H1 (cell line): ENCODE results near the gene LY9. TPM values are rescaled to one million over a fixed set of nuclear protein-coding genes. Genes with fewer than 3 reads are reported as not detected.

Source experiments
- CTCF ChIA-PET: fragments of 300-600 bp; sonication (Branson Sonifier 250); formaldehyde crosslinking; loops from one replicate; lab custom pipeline; 2021; ENCODE audit not compliant: partially characterized antibody; lab: Charles Lee
- POLR2A ChIA-PET: fragments of 300-600 bp; sonication (Branson Sonifier 250); formaldehyde crosslinking; loops from one replicate; lab custom pipeline; 2021; ENCODE audit warnings: inconsistent platforms; ENCODE audit not compliant: partially characterized antibody; lab: Charles Lee
- DNase-seq, 2 experiments: peaks; one replicate each; pipeline versions ENCODE4 v3.0.0 to v3.0.0-alpha.2; 2010 to 2022; ENCODE audit warnings: low spot score in 2 of 2, low read depth in 1 of 2, mixed read lengths in 1 of 2
- FAIRE-seq: peaks from 2 replicates; lab custom pipeline; 2011; peaks lifted over from hg19 to GRCh38; lab: Jason Lieb, UNC
- H2AFZ ChIP-seq: 2 replicates; pipeline ENCODE4 v1.8.1; 2012; ENCODE audit warnings: low read length, inconsistent platforms
- H2AK5ac ChIP-seq: 2 replicates; pipeline ENCODE4 v1.6.1; 2013; ENCODE audit warnings: low read depth, low read length
- H2BK120ac ChIP-seq: replicated peaks from 2 replicates; pipeline ENCODE3; 2013; ENCODE audit warnings: low read depth, low read length, inconsistent platforms
- H2BK12ac ChIP-seq: 2 replicates; pipeline ENCODE4 v1.6.1; 2013; ENCODE audit warnings: low read depth, low read length
- H2BK15ac ChIP-seq: 2 replicates; pipeline ENCODE4 v1.6.1; 2013; ENCODE audit warnings: low read length
- H2BK20ac ChIP-seq: 2 replicates; pipeline ENCODE4 v1.6.1; 2013; ENCODE audit warnings: low read length
- H2BK5ac ChIP-seq: 2 replicates; pipeline ENCODE4 v1.6.1; 2013; ENCODE audit warnings: low read depth, low read length
- H3K14ac ChIP-seq: 2 replicates; pipeline ENCODE4 v1.6.1; 2013; ENCODE audit warnings: inconsistent platforms; ENCODE audit not compliant: insufficient read length
- H3K18ac ChIP-seq: 2 replicates; pipeline ENCODE4 v1.6.1; 2013; ENCODE audit warnings: low read length; ENCODE audit errors: extremely low read depth
- H3K23ac ChIP-seq: 2 replicates; pipeline ENCODE4 v1.6.1; 2013; ENCODE audit warnings: inconsistent platforms; ENCODE audit not compliant: insufficient read length
- H3K23me2 ChIP-seq: 2 replicates; pipeline ENCODE4 v1.6.1; 2013; ENCODE audit warnings: low read depth, low read length
- H3K27ac ChIP-seq: 2 replicates; pipeline ENCODE4 v1.6.1; 2011; ENCODE audit warnings: low read depth, low read length, inconsistent platforms
- H3K27me3 ChIP-seq, 4 experiments: replicated peaks in 1 of 4; 1 replicate in 1 of 4; 2 replicates in 3 of 4; pipeline versions ENCODE4 v1.6.1 to v1.8.1; 2011 to 2013; ENCODE audit warnings: low read length in 3 of 4, mild to moderate bottlenecking in 3 of 4, inconsistent platforms in 2 of 4, mixed read lengths in 2 of 4, moderate library complexity in 1 of 4; ENCODE audit not compliant: control insufficient read depth in 3 of 4, insufficient read depth in 3 of 4; ENCODE audit errors: extremely low read depth in 1 of 4
- H3K36me3 ChIP-seq, 4 experiments: 2 replicates each; pipeline versions ENCODE4 v1.6.1 to v1.8.1; 2011 to 2013; ENCODE audit warnings: mild to moderate bottlenecking in 4 of 4, low read length in 3 of 4, moderate library complexity in 2 of 4, control low read depth in 1 of 4, inconsistent platforms in 1 of 4; ENCODE audit not compliant: insufficient read depth in 4 of 4, control insufficient read depth in 2 of 4
- H3K4ac ChIP-seq: replicated peaks from 2 replicates; pipeline ENCODE3; 2013; ENCODE audit warnings: low read length, low read depth, mixed read lengths, inconsistent platforms; ENCODE audit not compliant: insufficient read length
- H3K4me1 ChIP-seq, 4 experiments: replicated peaks in 1 of 4; 1 replicate in 1 of 4; 2 replicates in 3 of 4; pipeline versions ENCODE4 v1.6.1 to v1.8.1; 2011 to 2013; ENCODE audit warnings: low read length in 3 of 4, inconsistent platforms in 2 of 4, mixed read lengths in 1 of 4; ENCODE audit not compliant: insufficient read depth in 4 of 4, control insufficient read depth in 3 of 4
- H3K4me2 ChIP-seq, 2 experiments: 2 replicates each; pipeline versions ENCODE4 v1.6.1 to v1.8.1; 2011 to 2013; ENCODE audit warnings: low read depth in 2 of 2, low read length in 2 of 2, control low read depth in 1 of 2, inconsistent platforms in 1 of 2, mild to moderate bottlenecking in 1 of 2; ENCODE audit not compliant: insufficient read depth in 1 of 2
- H3K4me3 ChIP-seq, 4 experiments: fragments of 200-600, 300-600 bp in 1 of 4; sonication (generic), shearing (Covaris generic), sonication (Bioruptor Twin) in 1 of 4; 2 replicates each; pipeline versions ENCODE4 v1.5.1 to v1.8.1; 2011 to 2016; ENCODE audit warnings: low read length in 4 of 4, low read depth in 3 of 4, control low read depth in 2 of 4, inconsistent platforms in 2 of 4, mild to moderate bottlenecking in 2 of 4, mixed read lengths in 1 of 4, moderate library complexity in 1 of 4; ENCODE audit not compliant: insufficient read depth in 2 of 4; ENCODE audit errors: extremely low read depth in 1 of 4
- H3K56ac ChIP-seq: replicated peaks from 2 replicates; pipeline ENCODE3; 2013; ENCODE audit warnings: low read depth, mild to moderate bottlenecking, mixed read lengths, low read length, inconsistent platforms; ENCODE audit not compliant: insufficient read length
- H3K79me1 ChIP-seq: 2 replicates; pipeline ENCODE4 v1.6.1; 2013; ENCODE audit warnings: low read depth, low read length, control low read depth
- H3K79me2 ChIP-seq, 2 experiments: 2 replicates each; pipeline versions ENCODE4 v1.6.1 to v1.8.1; 2012 to 2013; ENCODE audit warnings: low read length in 2 of 2, mild to moderate bottlenecking in 2 of 2, inconsistent platforms in 1 of 2; ENCODE audit not compliant: insufficient read depth in 2 of 2, control insufficient read depth in 1 of 2
- H3K9ac ChIP-seq, 4 experiments: replicated peaks in 1 of 4; 1 replicate in 1 of 4; 2 replicates in 3 of 4; pipeline versions ENCODE4 v1.6.1 to v1.8.1; 2011 to 2013; ENCODE audit warnings: low read depth in 3 of 4, low read length in 3 of 4, control low read depth in 2 of 4, mild to moderate bottlenecking in 2 of 4, moderate library complexity in 2 of 4, inconsistent platforms in 1 of 4; ENCODE audit errors: extremely low read depth in 1 of 4
- H3K9me3 ChIP-seq, 2 experiments: 2 replicates each; pipeline versions ENCODE4 v1.6.1 to v1.8.1; 2012 to 2013; ENCODE audit warnings: mild to moderate bottlenecking in 2 of 2, moderate library complexity in 2 of 2, control low read depth in 1 of 2, inconsistent platforms in 1 of 2, low read depth in 1 of 2, low read length in 1 of 2, mixed read lengths in 1 of 2; ENCODE audit not compliant: insufficient read depth in 2 of 2
- H4K20me1 ChIP-seq, 2 experiments: replicated peaks in 1 of 2; 2 replicates each; pipeline versions ENCODE3 to v1.8.1; 2011 to 2013; ENCODE audit warnings: inconsistent platforms in 2 of 2, low read length in 2 of 2, mild to moderate bottlenecking in 1 of 2; ENCODE audit not compliant: insufficient read depth in 2 of 2, control insufficient read depth in 1 of 2
- H4K5ac ChIP-seq: 2 replicates; pipeline ENCODE4 v1.6.1; 2013; ENCODE audit warnings: low read length, low read depth, mixed read lengths, inconsistent platforms; ENCODE audit not compliant: insufficient read length
- H4K8ac ChIP-seq: 2 replicates; pipeline ENCODE4 v1.8.0; 2013; ENCODE audit warnings: mild to moderate bottlenecking, moderate library complexity, low read length, inconsistent platforms; ENCODE audit not compliant: insufficient read depth; ENCODE audit errors: extremely low read depth
- H4K91ac ChIP-seq: replicated peaks from 2 replicates; pipeline ENCODE3; 2013; ENCODE audit warnings: low read length, mixed read lengths, inconsistent platforms; ENCODE audit not compliant: insufficient read length
- BRCA1 ChIP-seq: IDR thresholded peaks from 2 replicates; pipeline ENCODE4 v1.6.1; 2012; ENCODE audit warnings: low read depth, low read length, improper control_type of control experiment
- EGR1 ChIP-seq: IDR thresholded peaks from 2 replicates; pipeline ENCODE4 v1.6.1; 2011; ENCODE audit warnings: low read depth, low read length, borderline replicate concordance
- EP300 ChIP-seq, 2 experiments: IDR thresholded peaks; 1 replicate in 1 of 2; 2 replicates in 1 of 2; pipeline ENCODE4 v1.6.1; 2011 to 2012; ENCODE audit warnings: low read depth in 2 of 2, low read length in 2 of 2, mild to moderate bottlenecking in 2 of 2, borderline replicate concordance in 1 of 2, inconsistent platforms in 1 of 2, moderate library complexity in 1 of 2
- HDAC6 ChIP-seq: IDR thresholded peaks from one replicate; pipeline ENCODE4 v1.7.1; 2012; ENCODE audit warnings: low read depth, mild to moderate bottlenecking, inconsistent platforms, low read length, moderate library complexity
- JUND ChIP-seq: IDR thresholded peaks from 2 replicates; pipeline ENCODE4 v1.6.1; 2011; ENCODE audit warnings: mild to moderate bottlenecking, improper control_type of control experiment, low read length
- KDM1A ChIP-seq: fragments of 200-600, 300-600 bp; sonication (generic); IDR thresholded peaks from 2 replicates; pipeline ENCODE4 v1.7.1; 2016; ENCODE audit warnings: mild to moderate bottlenecking, low read length, borderline replicate concordance
- NANOG ChIP-seq: IDR thresholded peaks from 2 replicates; pipeline ENCODE4 v1.6.1; 2011; ENCODE audit warnings: low read length, low read depth, mild to moderate bottlenecking, inconsistent platforms; ENCODE audit not compliant: insufficient read depth, poor library complexity, severe bottlenecking
- NRF1 ChIP-seq: IDR thresholded peaks from 2 replicates; pipeline ENCODE4 v1.6.1; 2011; ENCODE audit warnings: mild to moderate bottlenecking, low read depth, low read length, improper control_type of control experiment
- RFX5 ChIP-seq: IDR thresholded peaks from 2 replicates; pipeline ENCODE4 v1.6.1; 2011; ENCODE audit warnings: low read depth, low read length, improper control_type of control experiment, borderline replicate concordance
- SIN3A ChIP-seq, 2 experiments: IDR thresholded peaks in 1 of 2; conservative IDR thresholded peaks in 1 of 2; 2 replicates each; pipeline ENCODE4 v1.6.1; 2011 to 2012; ENCODE audit warnings: low read length in 2 of 2, improper control_type of control experiment in 1 of 2, low read depth in 1 of 2, mild to moderate bottlenecking in 1 of 2
- SRF ChIP-seq: IDR thresholded peaks from 2 replicates; pipeline ENCODE4 v1.6.1; 2011; ENCODE audit warnings: mild to moderate bottlenecking, low read depth, low read length, moderate library complexity
- TBP ChIP-seq: IDR thresholded peaks from 2 replicates; pipeline ENCODE4 v1.6.1; 2011; ENCODE audit warnings: low read depth, low read length, improper control_type of control experiment
- WGBS, 2 experiments: shearing (Covaris generic) in 1 of 2; methylation state at CpG; one replicate each; pipeline versions ENCODE4 v1.1.6 to v1.1.7; 2013 to 2015; ENCODE audit warnings: low lambda C conversion rate in 2 of 2, mixed read lengths in 2 of 2, inconsistent platforms in 1 of 2, low coverage in 1 of 2, missing lambda C conversion rate in 1 of 2; ENCODE audit not compliant: insufficient replicate concordance in 2 of 2, insufficient coverage in 1 of 2, insufficient read length in 1 of 2; ENCODE audit errors: extremely low coverage in 1 of 2, missing lambda C conversion rate in 1 of 2; 5-methylcytosine and 5-hydroxymethylcytosine counted together
- polyA plus RNA-seq, 7 experiments: library from polyadenylated mRNA; depleted of rRNA in 3 of 7; stranded (reverse) in 5 of 7; unstranded in 2 of 7; fragments of >200 nt in 5 of 7; fragments of 200-250 nt in 2 of 7; gene quantifications; 1 replicate in 5 of 7; 2 replicates in 1 of 7; 4 replicates in 1 of 7; pipeline versions ENCODE4 v1.2.1 to v1.2.3, GENCODE V29; 2011 to 2013; ENCODE audit warnings: missing spikeins in 2 of 7, mixed read lengths in 2 of 7
- total RNA-seq: library from RNA; stranded (reverse); fragmentation: NEBNext Ultra II Directional; extraction: Animal tissue kit (Norgen Biotek cat#: 25700); gene quantifications from 2 replicates; pipeline ENCODE4 v1.2.1, GENCODE V29; 2021

The LY9 gene
- total and polyA plus RNA-seq, 2 of the 8 experiments (the other 6 are each of a cell fraction or from before 2014, with no cell fraction given) = not detected

DNA sequence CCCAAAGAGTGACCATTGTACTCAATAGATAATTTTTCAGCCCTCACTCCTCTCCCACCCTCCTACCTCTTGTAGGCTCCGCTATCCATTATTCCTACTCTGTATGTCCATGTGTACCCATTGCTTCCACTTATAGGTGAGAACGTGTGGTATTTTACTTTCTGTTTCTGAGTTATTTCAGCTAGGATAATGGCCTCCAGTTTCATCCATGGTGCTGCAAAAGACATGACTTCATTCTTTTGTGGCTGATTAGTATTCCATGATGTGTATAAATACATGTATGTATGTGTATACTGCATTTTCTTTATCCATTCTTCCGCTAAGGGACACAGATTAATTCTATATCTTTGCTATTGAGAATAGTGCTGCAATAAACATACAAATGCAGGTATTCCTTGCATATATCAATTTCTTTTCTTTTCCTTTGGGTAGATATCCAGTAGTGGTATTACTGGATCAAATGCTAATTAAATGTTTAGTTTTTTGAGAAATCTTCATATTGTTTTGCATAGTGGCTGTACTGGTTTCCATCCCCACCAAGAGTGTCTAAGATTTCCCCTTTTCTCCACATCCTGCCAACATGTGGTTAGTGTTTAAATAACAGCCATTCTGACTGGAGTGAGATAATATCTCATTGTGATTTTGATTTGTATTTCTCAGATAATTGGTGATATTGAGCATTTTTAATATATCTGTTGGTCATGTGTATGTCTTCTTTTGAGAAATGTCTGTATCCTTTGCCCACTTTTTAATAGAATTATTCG is 4.9 kb downstream of the LY9 start:
- no peak overlapping the region for H3K27ac ChIP-seq
- no peak overlapping the region for H2BK12ac ChIP-seq
- no peaks in the 10 kb centered on the region for H3K36me3 ChIP-seq
- no peak overlapping the region for H4K91ac ChIP-seq
- H4K8ac ChIP-seq = no peak overlapping the region
- POLR2A ChIA-PET = no interaction called here
- DNase-seq (no peak), FAIRE-seq (no peak)
- no peaks in the 10 kb centered on the region for H3K79me1 ChIP-seq
- no peak overlapping the region for H3K4me2 ChIP-seq
- H2BK15ac ChIP-seq = no peak overlapping the region
- H4K20me1 ChIP-seq = no peaks in the 10 kb centered on the region
- no peak overlapping the region for H2AFZ ChIP-seq
- H3K23me2 ChIP-seq = no peaks in the 10 kb centered on the region
- no peak overlapping the region for H3K4ac ChIP-seq
- no peak overlapping the region for H4K5ac ChIP-seq
- H3K56ac ChIP-seq = no peak overlapping the region
- CTCF ChIA-PET = interaction anchor here (0.9 to 2.9 kb wide), 4 partner anchors 24 to 124 kb away, joined by 3 to 9 read pairs (median 3); no protein-coding TSS in a partner anchor
- no peak overlapping the region for H3K23ac ChIP-seq
- H3K14ac ChIP-seq = no peak overlapping the region
- H2BK5ac ChIP-seq = no peak overlapping the region
- no peak overlapping the region for H3K18ac ChIP-seq
- no peaks in the 10 kb centered on the region for H3K27me3 ChIP-seq
- H3K4me1 ChIP-seq = no peaks in the 10 kb centered on the region
- no peaks in the 10 kb centered on the region for H3K79me2 ChIP-seq
- H3K9me3 ChIP-seq = no peaks in the 10 kb centered on the region
- H2BK20ac ChIP-seq = no peak overlapping the region
- H3K9ac ChIP-seq = no peak overlapping the region
- H2AK5ac ChIP-seq = no peak overlapping the region
- no peak overlapping the region for H2BK120ac ChIP-seq
- no peak overlapping the region for H3K4me3 ChIP-seq
- 81% methylated on average over 4 of the region's 4 CpGs; no CpG with 5 or more reads in 1 of the 2 experiments for WGBS, 2 experiments
- no peak for TF ChIP-seq SRF
- no peak for TF ChIP-seq JUND
- no peak for TF ChIP-seq EGR1
- TF ChIP-seq TBP = no peak
- TF ChIP-seq EP300 (IDR thresholded peaks at IDR 0.05; ENCODE audit: borderline replicate concordance in 1 of 2, low read depth in 2 of 2, low read length in 2 of 2) = no peak
- TF ChIP-seq NRF1 = no peak
- no peak for TF ChIP-seq HDAC6
- no peak for TF ChIP-seq SIN3A (conservative IDR thresholded peaks at IDR 0.05 in 1 of 2, IDR thresholded peaks at IDR 0.05 in 1 of 2; ENCODE audit: low read depth in 1 of 2, low read length in 2 of 2)
- no peak for TF ChIP-seq NANOG
- TF ChIP-seq BRCA1 = no peak
- no peak for TF ChIP-seq RFX5
- no peak for TF ChIP-seq KDM1A
